HepG2 (cell line): Measurements from ENCODE around the gene NEDD8. TPM values are rescaled to one million over a fixed set of nuclear protein-coding genes. Genes with fewer than 3 reads are reported as not detected.

Experiments used
- FLYWCH1 ChIP-seq: sonication (generic); formaldehyde crosslinking; IDR thresholded peaks from 2 replicates; pipeline ENCODE4 v1.8.1; 2023; ENCODE audit warnings: mild to moderate bottlenecking, missing genetic modification reagents
- GLI4 ChIP-seq: sonication (generic); formaldehyde crosslinking; IDR thresholded peaks from 2 replicates; pipeline ENCODE4 v1.5.1; 2020; ENCODE audit warnings: missing genetic modification reagents, mild to moderate bottlenecking, moderate library complexity, borderline replicate concordance
- HNF1A ChIP-seq, 2 experiments: sonication (generic) in 1 of 2; formaldehyde crosslinking in 1 of 2; IDR thresholded peaks; 2 replicates each; pipeline versions ENCODE4 v1.4.0 to v1.6.1; 2016 to 2020; ENCODE audit warnings: borderline replicate concordance in 1 of 2, low read depth in 1 of 2, mild to moderate bottlenecking in 1 of 2, missing genetic modification reagents in 1 of 2
- MTA3 ChIP-seq: sonication (generic); formaldehyde crosslinking; IDR thresholded peaks from 2 replicates; pipeline ENCODE4 v1.4.0; 2020; ENCODE audit warnings: missing genetic modification reagents
- NAIF1 ChIP-seq: sonication (generic); formaldehyde crosslinking; IDR thresholded peaks from 2 replicates; pipeline ENCODE4 v1.5.0; 2020; ENCODE audit warnings: mild to moderate bottlenecking, missing genetic modification reagents, borderline replicate concordance
- NCOA1 ChIP-seq: sonication (generic); formaldehyde crosslinking; IDR thresholded peaks from 2 replicates; pipeline ENCODE4 v1.9.0; 2021; ENCODE audit warnings: missing genetic modification reagents
- NRL ChIP-seq: sonication (generic); formaldehyde crosslinking; IDR thresholded peaks from 2 replicates; pipeline ENCODE4 v1.5.0; 2020; ENCODE audit warnings: missing genetic modification reagents, mild to moderate bottlenecking, moderate library complexity, borderline replicate concordance
- RARA ChIP-seq: IDR thresholded peaks from 2 replicates; pipeline ENCODE4 v1.6.1; 2016; ENCODE audit warnings: missing genetic modification reagents, missing compliant biosample characterization
- polyA plus RNA-seq, 8 experiments: library from polyadenylated mRNA; depleted of rRNA in 3 of 8; stranded (reverse) in 7 of 8; unstranded in 1 of 8; fragments of >200 nt; fragmentation: Illumina TruSeq in 4 of 8; extraction: Trizol in 4 of 8; gene quantifications; 2 replicates each; pipeline versions ENCODE4 v1.2.1 to v1.2.3, GENCODE V29; 2011 to 2016; ENCODE audit warnings: low read depth in 4 of 8, missing spikeins in 1 of 8, mixed read lengths in 1 of 8; ENCODE audit not compliant: insufficient read depth in 1 of 8
- total RNA-seq, 5 experiments: library from RNA; depleted of rRNA; stranded (reverse); fragments of >200 nt; fragmentation: Illumina TruSeq; extraction: Trizol; gene quantifications; 2 replicates each; pipeline ENCODE4 v1.2.3, GENCODE V29; 2016; ENCODE audit warnings: low read depth in 1 of 5
- TF ChIP-seq, protein P1 (sequence below): sonication (generic); formaldehyde crosslinking; IDR thresholded peaks from 2 replicates; pipeline ENCODE4 v1.8.0; 2022; ENCODE audit warnings: missing genetic modification reagents, mild to moderate bottlenecking, moderate library complexity, borderline replicate concordance

Gene NEDD8
- total and polyA plus RNA-seq, 2 of the 13 experiments (the other 11 are each of a cell fraction or from before 2014, with no cell fraction given): 535 to 713 TPM

DNA sequence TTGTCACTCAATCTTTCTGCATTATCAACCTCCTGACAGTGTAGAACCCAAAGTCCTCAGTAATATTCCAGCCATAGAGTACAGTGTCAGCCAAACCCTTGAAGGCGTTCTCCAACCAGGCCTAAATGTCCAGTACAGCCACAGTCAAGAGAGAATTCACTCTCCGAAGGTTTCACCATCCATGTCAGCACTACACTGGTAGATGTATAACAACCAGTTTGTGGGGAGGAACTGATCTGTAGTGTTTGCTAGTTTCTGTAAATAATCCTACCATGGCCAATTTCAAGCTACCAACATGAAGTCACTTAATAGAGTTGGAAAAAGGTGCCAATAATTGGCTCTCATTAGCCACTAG lies 15.8 kb downstream of the NEDD8 start (continued):
- TF ChIP-seq, protein P1, sequence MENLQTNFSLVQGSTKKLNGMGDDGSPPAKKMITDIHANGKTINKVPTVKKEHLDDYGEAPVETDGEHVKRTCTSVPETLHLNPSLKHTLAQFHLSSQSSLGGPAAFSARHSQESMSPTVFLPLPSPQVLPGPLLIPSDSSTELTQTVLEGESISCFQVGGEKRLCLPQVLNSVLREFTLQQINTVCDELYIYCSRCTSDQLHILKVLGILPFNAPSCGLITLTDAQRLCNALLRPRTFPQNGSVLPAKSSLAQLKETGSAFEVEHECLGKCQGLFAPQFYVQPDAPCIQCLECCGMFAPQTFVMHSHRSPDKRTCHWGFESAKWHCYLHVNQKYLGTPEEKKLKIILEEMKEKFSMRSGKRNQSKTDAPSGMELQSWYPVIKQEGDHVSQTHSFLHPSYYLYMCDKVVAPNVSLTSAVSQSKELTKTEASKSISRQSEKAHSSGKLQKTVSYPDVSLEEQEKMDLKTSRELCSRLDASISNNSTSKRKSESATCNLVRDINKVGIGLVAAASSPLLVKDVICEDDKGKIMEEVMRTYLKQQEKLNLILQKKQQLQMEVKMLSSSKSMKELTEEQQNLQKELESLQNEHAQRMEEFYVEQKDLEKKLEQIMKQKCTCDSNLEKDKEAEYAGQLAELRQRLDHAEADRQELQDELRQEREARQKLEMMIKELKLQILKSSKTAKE (CRISPR knock-in tag): no peak
- TF ChIP-seq FLYWCH1 (CRISPR knock-in tag): peak; percentile 90; the same call in 1 of the 2 replicates
- TF ChIP-seq HNF1A (IDR thresholded peaks at IDR 0.05; ENCODE audit: low read depth): no peak
- TF ChIP-seq HNF1A (CRISPR knock-in tag; IDR thresholded peaks at IDR 0.05; ENCODE audit: borderline replicate concordance): no peak
- TF ChIP-seq NCOA1: no peak
- 0 out of 2 replicates have a peak, but pooled peaks have one; percentile 3 for TF ChIP-seq NAIF1 (CRISPR knock-in tag)
- TF ChIP-seq NRL (CRISPR knock-in tag): no peak
- TF ChIP-seq RARA (CRISPR knock-in tag): no peak
- no peak for TF ChIP-seq GLI4 (CRISPR knock-in tag)
- TF ChIP-seq MTA3 (CRISPR knock-in tag): 0 out of 2 replicates have a peak, but pooled peaks have one; percentile 2
